Panc1 (cell line): ENCODE results near the gene TFDP2.

Source experiments
- POLR2AphosphoS5 ChIP-seq: IDR thresholded peaks from 2 replicates; pipeline ENCODE4 v1.6.1; 2012; ENCODE audit warnings: mild to moderate bottlenecking, low read depth, low read length, moderate library complexity
- TCF7L2 ChIP-seq: IDR thresholded peaks from 2 replicates; pipeline ENCODE4 v1.6.1; 2011; ENCODE audit warnings: mild to moderate bottlenecking, low read depth, low read length, inconsistent platforms
- TF ChIP-seq, protein P1 (sequence below): fragments of 450-650 bp; IDR thresholded peaks from 2 replicates; pipeline ENCODE4 v1.5.1; 2017; ENCODE audit warnings: mild to moderate bottlenecking
- TF ChIP-seq, protein P2 (sequence below), 2 experiments: IDR thresholded peaks; 2 replicates each; pipeline ENCODE4 v1.6.1; 2011 to 2012; ENCODE audit warnings: low read depth in 2 of 2, control low read depth in 1 of 2, low read length in 1 of 2, mild to moderate bottlenecking in 1 of 2, moderate library complexity in 1 of 2; ENCODE audit not compliant: insufficient read depth in 1 of 2

DNA sequence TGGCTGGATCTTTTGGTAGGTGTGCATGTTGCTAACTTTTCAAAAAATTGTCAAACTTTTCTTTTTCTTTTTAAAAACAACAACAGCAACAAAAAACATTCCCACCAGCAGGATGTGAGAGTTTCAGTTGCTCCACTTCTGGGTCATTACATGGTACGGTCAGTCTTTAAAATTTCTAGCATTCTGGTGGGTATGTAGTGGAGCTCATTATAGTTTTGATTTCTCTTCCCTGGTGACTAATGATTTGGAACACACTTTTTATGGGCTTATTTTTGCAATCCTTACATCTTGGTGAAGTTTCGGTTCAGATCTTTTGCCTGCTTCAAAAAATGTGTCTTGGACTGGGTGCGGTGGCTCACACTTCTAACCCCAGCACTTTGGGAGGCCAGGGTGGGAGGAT lies 253.6 kb downstream of the TFDP2 start:
- TF ChIP-seq, protein P1, sequence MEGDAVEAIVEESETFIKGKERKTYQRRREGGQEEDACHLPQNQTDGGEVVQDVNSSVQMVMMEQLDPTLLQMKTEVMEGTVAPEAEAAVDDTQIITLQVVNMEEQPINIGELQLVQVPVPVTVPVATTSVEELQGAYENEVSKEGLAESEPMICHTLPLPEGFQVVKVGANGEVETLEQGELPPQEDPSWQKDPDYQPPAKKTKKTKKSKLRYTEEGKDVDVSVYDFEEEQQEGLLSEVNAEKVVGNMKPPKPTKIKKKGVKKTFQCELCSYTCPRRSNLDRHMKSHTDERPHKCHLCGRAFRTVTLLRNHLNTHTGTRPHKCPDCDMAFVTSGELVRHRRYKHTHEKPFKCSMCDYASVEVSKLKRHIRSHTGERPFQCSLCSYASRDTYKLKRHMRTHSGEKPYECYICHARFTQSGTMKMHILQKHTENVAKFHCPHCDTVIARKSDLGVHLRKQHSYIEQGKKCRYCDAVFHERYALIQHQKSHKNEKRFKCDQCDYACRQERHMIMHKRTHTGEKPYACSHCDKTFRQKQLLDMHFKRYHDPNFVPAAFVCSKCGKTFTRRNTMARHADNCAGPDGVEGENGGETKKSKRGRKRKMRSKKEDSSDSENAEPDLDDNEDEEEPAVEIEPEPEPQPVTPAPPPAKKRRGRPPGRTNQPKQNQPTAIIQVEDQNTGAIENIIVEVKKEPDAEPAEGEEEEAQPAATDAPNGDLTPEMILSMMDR, result no peak
- TF ChIP-seq, protein P2, sequence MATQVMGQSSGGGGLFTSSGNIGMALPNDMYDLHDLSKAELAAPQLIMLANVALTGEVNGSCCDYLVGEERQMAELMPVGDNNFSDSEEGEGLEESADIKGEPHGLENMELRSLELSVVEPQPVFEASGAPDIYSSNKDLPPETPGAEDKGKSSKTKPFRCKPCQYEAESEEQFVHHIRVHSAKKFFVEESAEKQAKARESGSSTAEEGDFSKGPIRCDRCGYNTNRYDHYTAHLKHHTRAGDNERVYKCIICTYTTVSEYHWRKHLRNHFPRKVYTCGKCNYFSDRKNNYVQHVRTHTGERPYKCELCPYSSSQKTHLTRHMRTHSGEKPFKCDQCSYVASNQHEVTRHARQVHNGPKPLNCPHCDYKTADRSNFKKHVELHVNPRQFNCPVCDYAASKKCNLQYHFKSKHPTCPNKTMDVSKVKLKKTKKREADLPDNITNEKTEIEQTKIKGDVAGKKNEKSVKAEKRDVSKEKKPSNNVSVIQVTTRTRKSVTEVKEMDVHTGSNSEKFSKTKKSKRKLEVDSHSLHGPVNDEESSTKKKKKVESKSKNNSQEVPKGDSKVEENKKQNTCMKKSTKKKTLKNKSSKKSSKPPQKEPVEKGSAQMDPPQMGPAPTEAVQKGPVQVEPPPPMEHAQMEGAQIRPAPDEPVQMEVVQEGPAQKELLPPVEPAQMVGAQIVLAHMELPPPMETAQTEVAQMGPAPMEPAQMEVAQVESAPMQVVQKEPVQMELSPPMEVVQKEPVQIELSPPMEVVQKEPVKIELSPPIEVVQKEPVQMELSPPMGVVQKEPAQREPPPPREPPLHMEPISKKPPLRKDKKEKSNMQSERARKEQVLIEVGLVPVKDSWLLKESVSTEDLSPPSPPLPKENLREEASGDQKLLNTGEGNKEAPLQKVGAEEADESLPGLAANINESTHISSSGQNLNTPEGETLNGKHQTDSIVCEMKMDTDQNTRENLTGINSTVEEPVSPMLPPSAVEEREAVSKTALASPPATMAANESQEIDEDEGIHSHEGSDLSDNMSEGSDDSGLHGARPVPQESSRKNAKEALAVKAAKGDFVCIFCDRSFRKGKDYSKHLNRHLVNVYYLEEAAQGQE (IDR thresholded peaks at IDR 0.05; ENCODE audit: insufficient read depth in 1 of 2, low read depth in 2 of 2, low read length in 1 of 2), result no peak
- TF ChIP-seq POLR2AphosphoS5, result no peak
- TF ChIP-seq TCF7L2, result no peak
